T1000 (cell line): Measurements from ENCODE around the gene TMEM45A.
"Not testable (repeated sequence)": the region's sequence is repeated elsewhere in the genome, so short reads cannot be mapped to it uniquely, and the experiment has no call there.

Experiments used
- DNase-seq: peaks from one replicate; lab custom pipeline; 2025; ENCODE audit warnings: mixed read lengths; lab: John Stamatoyannopoulos, UW

The TMEM45A gene

GRCh38 chr3:100483529-100483928 lies 8.9 kb upstream of the TMEM45A start:
- no peak for DNase-seq

GRCh38 chr3:100486808-100487207 lies 5.6 kb upstream of the TMEM45A start:
- DNase-seq: no peak

- DNase-seq: no peak
Observed at GRCh38 chr3:100489118-100489517, 3.3 kb upstream of the TMEM45A start.

GRCh38 chr3:100496711-100497261 lies 4.4 kb downstream of the TMEM45A start:
- DNase-seq: no peak

GRCh38 chr3:100499651-100500050 lies 7.2 kb downstream of the TMEM45A start:
- no peak for DNase-seq

GRCh38 chr3:100500320-100500880 lies 8.0 kb downstream of the TMEM45A start:
- DNase-seq: no peak

- DNase-seq: no peak
Observed at GRCh38 chr3:100503448-100503847, 11.0 kb downstream of the TMEM45A start.

GRCh38 chr3:100506355-100506754 lies 13.9 kb downstream of the TMEM45A start:
- DNase-seq: no peak

GRCh38 chr3:100509818-100510217 lies 17.4 kb downstream of the TMEM45A start:
- not testable (repeated sequence) for DNase-seq

GRCh38 chr3:100516232-100516631 lies 23.8 kb downstream of the TMEM45A start:
- DNase-seq: no peak

GRCh38 chr3:100516838-100517237 lies 24.4 kb downstream of the TMEM45A start:
- no peak for DNase-seq

- DNase-seq: no peak
Observed at GRCh38 chr3:100517276-100517675, 24.9 kb downstream of the TMEM45A start.

GRCh38 chr3:100518244-100518643 lies 25.8 kb downstream of the TMEM45A start:
- DNase-seq: no peak

GRCh38 chr3:100518983-100519382 lies 26.6 kb downstream of the TMEM45A start:
- no peak for DNase-seq

- no peak for DNase-seq
Observed at GRCh38 chr3:100521439-100521845, 29.0 kb downstream of the TMEM45A start.

GRCh38 chr3:100522125-100522524 lies 29.7 kb downstream of the TMEM45A start:
- no peak for DNase-seq

- no peak for DNase-seq
Observed at GRCh38 chr3:100523050-100523760, 30.8 kb downstream of the TMEM45A start.

GRCh38 chr3:100525753-100526612 lies 33.6 kb downstream of the TMEM45A start:
- DNase-seq: peak; percentile 71

GRCh38 chr3:100526613-100527346 lies 34.4 kb downstream of the TMEM45A start:
- DNase-seq: no peak

GRCh38 chr3:100527347-100527735 lies 34.9 kb downstream of the TMEM45A start:
- DNase-seq: no peak

- DNase-seq: no peak
Observed at GRCh38 chr3:100531093-100531492, 38.7 kb downstream of the TMEM45A start.

GRCh38 chr3:100532411-100532810 lies 40.0 kb downstream of the TMEM45A start:
- no peak for DNase-seq
